HG03571 (cell line): ENCODE measurements around the gene CCDC12.

Source experiments
- ATAC-seq: cut with Tn5 transposase; IDR thresholded peaks from one replicate; pipeline ENCODE4 v1.9.1; 2021; ENCODE audit not compliant: unreplicated experiment

CCDC12 gene

DNA sequence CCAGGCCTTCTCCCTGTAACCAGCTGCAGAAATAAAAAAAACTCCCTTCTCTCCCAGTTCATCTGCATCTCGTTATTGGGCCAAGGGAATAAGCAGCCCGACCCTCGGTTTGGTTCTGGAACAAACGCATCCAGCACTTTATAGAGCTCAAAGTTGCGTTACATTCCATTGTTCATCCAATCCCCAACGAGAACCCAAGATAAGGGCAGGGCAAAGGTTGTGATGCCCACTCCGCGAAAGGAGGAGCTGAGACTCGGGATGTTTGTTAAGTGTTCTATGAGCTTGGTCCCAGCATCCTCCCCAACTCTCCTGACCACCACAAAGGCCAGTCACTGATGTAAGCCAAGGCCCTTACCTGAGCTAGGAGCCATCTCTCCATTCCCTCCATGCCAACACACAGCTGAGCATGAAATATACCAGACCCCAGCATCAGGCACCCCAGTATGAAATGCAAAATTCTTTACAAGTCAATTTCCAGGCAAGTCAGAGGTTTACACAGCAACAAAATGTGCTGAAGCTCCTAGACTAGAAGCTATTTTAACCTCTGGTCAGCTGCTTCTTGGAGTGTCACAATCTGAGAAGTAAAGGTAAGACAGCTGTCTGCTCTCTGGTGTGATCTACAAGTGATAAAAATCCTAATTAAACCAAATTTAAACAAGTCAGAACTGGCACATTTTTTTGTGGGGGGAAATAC is 17.9 kb downstream of the CCDC12 start:
- ATAC-seq = no peak

DNA sequence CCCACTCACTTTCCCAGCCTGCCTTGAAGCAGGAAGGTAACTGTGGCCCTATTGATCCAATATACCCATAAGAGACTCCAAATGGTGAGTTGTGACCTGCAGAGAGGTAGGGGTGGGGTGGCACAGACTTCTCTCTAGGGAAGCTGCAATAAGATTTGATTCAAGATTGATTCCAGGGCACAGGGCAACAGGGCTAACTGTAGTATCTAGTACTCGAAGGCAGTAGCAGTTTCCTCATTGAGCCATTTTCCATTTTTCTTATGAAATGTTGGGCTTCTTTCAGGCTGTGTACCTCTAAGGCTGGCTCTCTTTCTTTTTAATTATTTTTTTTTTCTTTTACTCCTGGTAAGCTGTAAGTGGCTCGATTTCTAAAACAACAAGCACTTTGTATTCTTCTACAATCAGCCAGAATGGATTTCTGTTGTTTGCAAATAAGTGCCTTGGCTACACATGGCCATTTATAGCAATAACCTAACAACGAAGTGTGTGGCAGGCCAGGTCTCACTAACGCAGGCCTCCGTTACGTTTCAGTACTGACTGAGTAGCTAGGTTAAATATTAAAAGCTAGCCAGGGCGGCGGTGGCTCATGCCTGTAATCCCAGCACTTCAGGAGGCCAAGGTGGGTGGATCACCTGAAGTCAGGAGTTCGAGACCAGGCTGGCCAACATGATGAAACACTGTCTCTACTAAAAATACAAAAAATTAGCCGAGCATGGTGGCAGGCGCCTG is 19.3 kb downstream of the CCDC12 start:
- ATAC-seq = no peak

DNA sequence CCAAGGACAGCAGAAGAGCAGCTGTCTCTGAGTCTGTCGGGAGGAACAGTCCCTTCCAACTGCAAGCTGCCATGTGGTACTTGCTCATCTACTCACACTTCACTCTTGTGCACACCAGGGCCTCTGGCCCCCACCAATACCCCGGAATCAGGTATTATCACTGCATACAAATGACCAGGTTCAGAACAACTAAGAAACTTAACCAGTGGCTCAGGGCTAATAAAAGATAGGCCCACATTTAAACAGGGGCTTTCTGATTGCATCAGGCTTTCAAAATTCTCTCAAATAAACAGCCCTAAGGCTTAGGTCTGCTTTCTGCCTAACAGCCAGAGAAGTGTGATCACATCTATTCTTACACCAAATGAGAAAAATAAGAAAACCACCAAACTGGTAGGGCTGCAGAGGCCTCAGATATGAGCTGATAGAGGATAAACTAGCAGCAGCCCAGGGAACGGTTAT is 20.7 kb downstream of the CCDC12 start:
- no peak for ATAC-seq

DNA sequence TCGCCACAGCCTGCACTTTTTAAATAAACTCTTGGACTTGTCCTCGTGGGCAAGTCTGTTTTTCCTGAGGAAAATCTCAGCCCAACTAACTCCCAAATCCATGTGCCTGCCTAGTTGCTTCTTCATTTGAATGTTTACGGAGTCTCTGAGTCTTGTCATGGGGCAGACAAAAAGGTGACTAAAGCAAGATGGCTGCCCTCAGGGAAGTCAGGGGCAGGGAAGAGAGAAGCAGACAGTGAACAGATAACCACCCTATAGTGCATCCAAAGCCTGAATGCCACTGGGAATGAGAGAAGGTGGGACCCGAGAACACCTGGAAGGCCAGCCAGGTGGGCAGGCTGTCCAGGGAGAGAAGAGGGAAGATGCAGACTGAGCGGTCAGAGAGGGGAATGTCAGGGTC is 21.4 kb downstream of the CCDC12 start:
- no peak for ATAC-seq

DNA sequence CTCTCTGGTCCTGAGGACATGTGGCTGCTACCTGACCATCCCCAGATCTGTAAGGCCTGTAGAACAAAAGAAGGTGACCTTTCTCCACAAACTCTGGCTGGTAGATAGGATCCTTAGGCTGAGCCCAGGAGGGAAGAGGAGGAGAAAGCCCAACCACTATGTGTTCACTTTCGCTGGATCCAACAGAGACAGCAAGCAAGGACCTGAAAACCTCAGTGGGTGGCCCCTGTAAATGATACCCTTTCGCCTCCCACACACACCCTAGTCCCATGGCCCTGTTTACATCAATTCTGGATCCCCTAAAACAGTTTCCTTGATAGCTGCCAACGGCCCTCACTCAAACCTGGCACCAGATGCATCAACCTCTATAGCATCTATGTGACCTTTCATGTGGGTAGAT is 22.4 kb downstream of the CCDC12 start:
- ATAC-seq = no peak

DNA sequence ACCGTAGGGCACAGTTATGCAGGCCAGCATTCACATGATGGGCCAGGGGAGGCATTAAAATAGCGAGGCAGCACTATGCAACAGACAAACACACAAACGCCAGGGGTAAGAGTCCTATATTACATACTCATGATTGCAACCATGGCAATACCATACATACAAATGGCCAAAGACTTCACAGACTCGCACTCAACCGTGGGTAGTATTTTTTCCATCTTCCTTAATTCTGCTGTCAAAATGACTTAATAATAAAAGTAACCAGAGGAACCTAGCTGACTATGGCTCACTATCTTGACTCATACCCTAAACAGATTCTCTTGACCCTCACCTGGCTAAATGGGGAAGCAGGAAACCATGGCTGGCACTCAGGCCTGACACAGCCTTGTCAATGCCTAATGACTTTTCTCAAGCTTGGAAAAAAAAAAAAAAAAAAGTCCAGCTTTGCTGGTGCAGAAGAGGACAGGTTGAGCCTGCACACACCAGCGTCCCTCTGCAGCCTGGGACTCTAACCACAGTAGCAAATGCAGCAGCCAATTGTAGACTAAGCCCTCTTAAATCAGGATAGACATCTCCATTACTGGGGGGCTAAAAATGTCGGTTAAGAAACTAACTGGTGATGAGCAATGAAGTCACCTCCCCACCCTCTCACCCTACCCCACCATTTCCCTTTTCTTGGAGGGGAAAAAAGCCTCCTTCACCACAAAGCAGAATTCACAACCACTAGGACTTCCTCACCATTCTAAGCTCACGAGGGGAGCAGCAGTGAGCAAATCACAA is 23.1 kb downstream of the CCDC12 start:
- ATAC-seq = no peak

DNA sequence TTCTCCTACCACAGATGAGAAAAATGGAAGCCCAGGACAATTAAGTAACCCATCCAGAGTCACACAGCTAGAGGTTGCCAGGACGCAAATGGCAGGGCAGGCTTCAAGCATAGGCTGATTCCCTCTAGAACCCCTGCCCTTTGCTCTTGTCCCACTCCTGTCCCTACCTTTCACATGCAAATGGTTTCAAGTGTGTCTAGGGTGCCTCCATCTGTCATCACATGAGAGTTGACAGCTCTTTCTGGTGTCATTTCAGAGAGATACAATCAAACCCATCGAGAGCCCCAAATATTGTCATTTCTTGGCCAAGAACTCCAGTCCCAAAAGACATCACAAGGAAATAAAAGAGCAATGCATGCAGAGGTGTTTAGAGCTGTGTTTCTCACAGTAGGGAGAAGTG is 23.7 kb downstream of the CCDC12 start:
- ATAC-seq = no peak

DNA sequence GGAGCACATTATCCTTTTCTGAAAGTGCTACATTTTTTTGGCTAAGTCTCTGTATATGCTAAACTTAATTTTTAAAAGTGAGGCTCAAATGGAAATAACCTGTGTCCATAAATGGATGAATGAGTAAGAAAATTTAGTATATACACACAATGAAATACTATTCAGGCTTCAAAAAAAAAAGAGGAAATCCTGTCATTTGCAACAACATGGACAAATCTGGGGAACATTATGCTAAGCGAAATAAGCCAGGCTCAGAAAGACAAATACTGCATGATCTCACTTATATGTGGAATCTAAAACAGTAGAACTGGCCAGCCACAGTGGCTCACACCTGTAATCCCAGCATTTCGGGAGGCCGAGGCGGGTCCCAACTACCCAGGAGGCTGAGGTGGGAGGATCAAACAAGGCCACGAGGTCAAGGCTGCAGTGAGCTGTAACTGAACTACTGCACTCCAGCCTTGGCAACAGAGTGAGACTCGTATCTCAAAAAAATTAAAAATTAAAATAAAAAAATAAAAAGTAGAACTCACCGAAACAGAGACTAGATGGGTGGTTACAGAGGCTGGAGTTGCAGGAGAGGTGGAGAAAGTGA is 25.8 kb downstream of the CCDC12 start:
- ATAC-seq = no peak

DNA sequence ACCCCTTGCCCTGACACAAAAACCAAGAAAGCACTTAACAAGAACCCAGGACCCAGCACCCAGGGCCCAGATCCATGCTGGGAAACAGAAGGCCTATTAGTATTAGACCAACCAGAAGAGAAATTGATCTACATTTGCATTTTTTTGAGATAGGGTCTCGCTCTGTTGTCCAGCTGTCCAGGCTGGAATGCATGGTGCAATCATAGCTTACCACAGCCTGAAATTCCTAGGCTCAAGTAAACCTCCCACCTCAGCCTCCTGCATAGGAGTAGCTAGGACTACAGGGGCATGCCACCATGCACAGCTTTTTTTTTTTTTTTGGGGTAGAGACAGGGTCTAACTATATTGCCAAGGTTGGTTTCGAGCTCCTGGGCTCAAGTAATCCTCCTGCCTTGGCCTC is 26.4 kb downstream of the CCDC12 start:
- ATAC-seq = no peak

DNA sequence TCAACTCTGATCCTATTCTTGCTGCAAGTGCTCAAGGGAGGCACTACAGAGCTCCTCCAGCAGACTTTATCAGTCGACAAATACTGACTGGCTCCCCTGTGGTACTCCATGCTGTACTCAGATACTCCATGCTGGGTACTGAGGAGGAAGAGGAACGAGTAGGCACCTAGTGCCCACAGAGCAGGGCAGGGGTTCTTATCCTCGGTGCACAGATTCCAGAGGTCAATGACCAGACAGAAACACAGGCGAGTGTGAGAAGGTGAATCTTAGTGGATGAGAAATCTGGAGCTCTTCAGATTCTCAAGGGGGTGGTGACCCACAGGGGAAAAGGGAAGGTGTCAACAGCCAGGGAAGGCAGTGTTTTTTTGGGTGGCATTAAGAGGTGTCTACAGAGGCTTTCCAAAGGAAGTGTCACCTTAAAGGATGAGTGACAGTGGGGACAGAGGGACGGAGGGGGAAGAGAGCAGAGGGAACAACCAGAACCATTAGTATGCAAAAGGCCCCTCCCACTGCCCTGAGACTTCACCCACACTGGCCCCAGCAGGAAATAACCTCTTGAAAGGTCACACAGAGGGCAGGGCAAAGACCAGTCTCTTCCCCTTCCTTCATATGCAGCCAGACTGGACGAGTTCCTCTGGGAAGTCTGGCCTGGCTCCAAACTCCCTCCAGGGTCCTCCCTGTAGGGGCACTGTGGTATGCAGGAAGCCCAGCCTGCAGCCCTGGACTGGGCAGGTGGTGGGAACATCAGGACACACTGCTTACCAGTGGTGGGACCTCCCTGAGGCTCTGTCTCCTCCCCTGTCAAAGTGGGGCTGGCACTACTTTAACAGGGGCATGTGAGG is 27.5 kb downstream of the CCDC12 start:
- no peak for ATAC-seq

DNA sequence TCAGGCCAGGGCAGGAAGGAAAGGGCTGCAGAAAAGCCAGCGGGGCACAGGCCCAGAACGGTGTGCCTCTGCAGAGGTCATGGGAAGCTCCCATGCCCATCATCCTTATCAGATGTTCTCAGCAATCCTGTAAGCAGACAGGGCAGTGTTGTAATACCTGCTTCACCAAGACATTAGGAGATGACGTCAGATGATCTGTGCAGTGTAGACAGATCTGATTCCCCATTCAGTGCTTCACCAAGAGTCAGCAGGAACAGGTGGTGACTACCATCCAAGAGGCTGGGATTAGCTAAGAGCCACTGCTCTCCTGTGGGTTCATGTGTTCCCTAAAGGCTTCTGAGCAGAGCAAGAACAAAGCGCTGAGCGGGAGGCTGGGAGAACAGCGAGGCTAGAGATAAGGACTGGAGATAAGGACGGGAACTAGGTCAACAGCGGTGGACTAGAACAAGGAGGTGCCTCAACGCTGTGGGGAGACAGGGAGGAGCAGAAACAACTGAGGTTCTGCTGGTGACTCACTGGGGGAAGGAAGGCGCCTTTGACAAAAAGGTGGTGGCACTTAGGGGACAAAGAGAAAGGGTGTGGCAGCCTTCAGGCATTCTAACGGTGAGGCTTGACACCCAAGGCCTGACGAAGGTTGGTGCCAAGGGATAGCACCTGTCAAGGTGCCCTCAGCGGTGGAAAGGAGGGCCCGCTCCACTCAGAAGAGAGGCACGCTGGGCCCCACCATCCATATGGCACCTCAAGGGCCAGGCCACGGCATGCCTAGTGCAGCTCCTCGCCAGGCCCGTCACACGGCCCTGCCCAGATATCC is 28.4 kb downstream of the CCDC12 start:
- ATAC-seq = no peak

DNA sequence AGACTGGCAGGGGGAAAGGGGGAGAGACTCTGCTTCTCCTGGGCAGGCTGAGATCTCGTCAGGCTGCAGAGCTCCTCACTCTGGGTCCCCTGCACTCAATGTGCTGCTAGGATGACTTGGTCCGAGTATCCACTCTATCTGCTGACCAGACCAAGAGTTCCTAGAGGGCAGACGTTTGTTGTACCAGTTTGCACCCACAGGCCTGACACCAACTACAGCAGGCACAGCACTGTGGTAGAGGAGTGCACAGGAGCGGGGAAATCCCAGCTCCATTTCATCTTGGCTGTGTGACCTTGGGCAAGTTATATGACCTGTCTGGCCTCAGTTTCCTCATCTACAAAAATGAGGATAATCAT is 29.0 kb downstream of the CCDC12 start:
- ATAC-seq = no peak

DNA sequence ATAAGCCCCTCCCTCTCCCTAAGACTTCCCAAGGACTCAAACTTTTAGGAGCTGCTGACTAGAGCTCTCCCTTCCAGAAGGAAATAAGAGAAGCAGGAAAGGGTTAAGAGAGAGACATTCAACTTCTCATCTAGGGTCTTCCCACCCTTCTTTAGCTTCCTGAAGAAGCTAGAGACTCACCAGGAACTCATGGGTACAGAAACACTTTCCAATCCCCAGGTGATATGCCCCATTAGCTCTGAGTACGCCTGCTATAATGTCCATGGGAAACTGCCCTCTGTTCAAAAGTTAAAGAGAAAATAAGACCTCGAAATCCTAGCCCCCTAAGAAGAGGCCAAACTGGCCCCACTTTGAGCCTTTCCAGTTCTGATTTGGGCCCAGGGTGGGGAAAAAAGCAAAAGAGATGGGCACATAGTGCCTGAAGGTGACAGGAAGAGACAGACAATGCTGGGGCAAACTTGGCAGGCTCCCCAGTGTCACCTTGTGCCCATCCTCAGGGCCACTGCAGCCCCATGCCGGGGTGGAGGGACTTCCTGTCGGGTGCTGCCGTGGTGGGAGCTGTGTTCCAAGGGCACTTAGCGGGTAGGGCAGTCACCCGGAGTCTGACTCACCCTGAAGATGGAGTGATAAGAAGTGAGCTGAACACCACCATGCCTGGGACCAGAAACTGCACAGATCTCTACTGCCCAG is 29.5 kb downstream of the CCDC12 start:
- no peak for ATAC-seq

DNA sequence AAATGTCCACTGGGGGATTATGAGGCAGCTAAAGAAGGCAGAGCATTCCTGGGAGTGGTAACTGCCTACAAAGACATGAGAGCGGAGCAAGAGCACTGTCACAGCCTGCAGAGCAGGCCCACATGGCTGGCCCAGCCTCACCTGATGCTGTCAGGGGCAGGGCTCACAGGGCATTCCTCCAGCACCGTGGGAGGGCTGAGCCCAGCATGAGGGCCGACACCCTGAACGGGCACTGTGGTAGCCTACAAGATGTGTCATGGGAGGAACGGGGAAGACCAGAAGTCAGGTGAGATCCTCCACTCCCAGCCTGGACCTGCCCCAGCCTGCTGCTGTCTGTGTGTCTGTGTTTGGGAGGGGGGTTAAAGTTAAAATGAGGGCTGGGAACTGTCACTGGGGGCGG is 30.1 kb downstream of the CCDC12 start:
- ATAC-seq = no peak

DNA sequence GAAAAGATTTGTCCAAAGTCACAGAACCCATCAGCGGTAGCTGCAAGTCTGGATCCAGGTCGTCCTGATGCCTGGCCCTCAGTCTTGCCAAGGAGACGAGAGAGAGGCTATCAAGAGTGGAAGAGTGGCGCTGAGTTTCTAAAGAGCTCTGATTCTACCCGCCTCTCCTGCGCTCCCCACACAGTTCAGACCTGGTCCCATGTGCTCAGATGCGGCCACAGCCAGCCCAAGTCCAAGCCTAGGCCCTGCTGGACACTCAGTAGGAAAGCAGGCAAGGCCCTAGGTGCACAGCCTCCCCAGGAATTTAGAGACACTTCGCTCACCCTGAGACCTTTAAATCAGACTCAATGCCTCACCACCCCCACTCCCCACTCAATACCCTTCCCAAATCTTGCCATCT is 32.4 kb downstream of the CCDC12 start:
- no peak for ATAC-seq

DNA sequence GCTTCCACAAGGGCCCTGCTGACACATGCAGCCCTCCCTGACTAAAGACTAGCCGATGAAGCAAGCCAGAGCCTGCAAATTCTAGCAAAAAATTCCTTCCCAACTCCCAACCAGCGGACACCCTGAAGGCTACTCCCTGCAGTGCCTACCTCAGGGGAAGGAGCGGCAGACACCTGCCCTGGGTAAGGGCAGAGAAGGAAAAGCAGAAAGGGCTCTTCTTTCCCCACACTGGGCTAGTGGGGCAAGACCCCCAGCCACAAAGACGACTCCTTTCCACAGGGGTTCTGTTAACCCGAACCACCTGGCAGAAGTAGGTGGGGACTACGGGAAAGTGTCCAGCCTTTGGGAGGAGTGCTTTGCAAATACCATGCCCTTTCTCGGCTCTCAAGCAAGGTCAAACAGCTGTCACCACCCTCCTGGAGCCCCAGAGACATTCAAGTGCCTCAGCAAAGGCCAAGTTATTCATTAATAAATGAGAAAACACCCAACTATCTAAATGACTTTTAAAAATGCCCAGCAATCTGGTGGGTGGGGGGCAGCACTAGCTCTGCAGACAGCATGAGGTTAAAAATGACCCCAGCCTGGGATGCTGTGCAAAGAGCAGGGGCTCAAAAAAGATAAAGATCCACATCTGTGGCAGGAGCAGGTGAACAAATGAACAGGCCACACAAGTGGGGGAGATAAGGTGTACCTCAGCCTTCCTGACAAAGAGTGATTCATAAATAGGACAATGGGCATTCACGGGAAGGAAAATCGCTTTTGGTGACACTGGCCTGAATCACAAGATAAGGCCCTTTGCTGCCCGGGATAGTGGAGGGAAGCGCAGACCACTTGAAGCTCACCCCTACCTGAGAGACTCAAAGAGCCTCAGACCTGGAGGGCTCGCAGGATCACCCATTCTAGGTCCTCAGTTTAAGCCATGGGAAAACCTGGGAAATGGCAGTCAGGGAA is 33.0 kb downstream of the CCDC12 start:
- ATAC-seq = no peak

DNA sequence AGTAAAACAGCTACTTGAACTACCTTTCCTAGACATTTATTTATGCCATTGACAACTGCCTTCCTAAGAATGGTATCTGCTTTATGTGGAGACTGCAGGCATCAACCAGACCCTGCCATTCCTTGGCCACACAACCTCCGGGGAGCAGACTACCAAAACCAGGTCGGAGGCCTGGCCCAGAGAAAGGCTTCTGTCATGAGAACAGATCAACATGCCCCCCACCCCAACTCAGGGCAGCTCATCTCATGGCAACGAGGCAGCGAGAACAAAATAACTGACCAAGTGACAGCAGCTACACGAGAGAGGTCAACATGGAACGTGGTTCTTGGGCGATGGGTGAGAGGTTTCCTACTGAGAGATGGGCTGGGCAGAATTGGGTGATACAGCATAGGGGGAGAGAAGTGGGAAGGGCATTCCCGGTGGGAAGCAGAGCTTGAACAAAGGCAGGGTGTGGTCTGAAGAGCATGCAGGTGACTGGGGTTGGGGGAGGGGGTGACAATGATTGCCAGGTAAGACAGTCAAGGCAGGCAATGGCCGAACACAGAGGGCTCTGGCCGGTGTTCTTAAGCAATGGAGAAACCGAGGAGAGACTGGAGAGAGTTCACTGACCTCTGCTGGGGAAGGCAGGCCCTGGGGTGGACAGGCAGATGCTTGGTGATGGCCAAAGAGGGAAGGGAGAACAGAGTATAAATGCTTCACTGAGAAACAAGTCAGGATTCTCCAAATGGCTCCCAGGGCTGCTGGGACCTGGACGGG is 33.9 kb downstream of the CCDC12 start:
- no peak for ATAC-seq

DNA sequence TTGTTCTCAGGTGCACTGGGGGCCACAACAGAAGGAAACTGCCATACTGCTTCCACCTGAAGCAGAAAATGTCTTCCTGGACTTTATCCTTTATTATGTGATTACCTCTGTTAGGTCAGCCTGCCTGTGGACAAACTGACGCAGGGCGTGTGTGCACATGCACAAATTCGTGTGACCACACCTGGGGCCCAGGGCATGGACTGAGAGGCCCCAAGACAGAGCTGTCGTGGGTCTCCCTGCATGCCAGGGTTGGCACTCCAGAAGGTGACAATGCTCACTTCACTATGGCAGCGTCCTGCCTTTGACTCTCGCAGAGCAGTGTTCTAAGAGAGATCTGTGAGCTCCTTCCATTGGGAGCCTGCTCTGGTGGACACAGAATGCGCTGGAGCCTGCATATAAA is 34.5 kb downstream of the CCDC12 start:
- no peak for ATAC-seq
